ENCODE measurements around the gene BPIFB3. TPM values are rescaled to one million over a fixed set of nuclear protein-coding genes. Genes with fewer than 3 reads are reported as not detected.

Gene BPIFB3
- total RNA-seq, 2 donors from 2014 or later = not detected

DNA sequence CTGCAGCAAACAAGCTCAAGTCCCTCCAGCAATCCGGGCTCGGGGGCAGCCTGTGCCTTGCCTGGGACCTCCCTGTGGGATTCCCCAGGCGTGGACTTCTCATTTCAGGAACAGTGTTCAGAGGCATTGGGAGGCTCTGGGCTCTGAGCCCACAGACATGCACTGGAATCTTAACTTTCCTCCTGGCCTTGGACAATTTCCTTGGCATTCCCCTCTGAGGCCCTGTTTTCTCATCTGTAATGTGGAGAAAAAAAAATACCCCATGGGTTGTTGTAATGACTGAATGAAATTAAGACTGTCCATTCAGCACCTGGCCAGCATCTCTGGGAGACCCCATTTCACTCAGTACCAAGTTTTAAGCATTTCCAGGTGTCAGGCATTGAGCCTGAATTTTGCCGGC lies 43.3 kb downstream of the BPIFB3 start:
- H3K9me3 Mint-ChIP-seq = no peaks in the 10 kb centered on the region
- no peaks in the 10 kb centered on the region for H3K4me1 ChIP-seq (ENCODE audit: control insufficient read depth, insufficient read depth, low read length)
- no peaks in the 10 kb centered on the region for H3K9me3 ChIP-seq (ENCODE audit: control insufficient read depth, low read length)
- H3K36me3 Mint-ChIP-seq (ENCODE audit: low read depth) = no peaks in the 10 kb centered on the region
- H3K27ac Mint-ChIP-seq = no peak overlapping the region
- H3K27ac ChIP-seq (ENCODE audit: low read depth, low read length) = no peak overlapping the region
- WGBS, 2 experiments (ENCODE audit: insufficient coverage in 1 of 2, insufficient read length in 1 of 2) = 85 to 91% methylated on average over 4 of the region's 4 CpGs
- H3K4me3 ChIP-seq (ENCODE audit: low read length) = no peak overlapping the region
- H3K4me3 Mint-ChIP-seq = no peak overlapping the region
- H3K27me3 ChIP-seq (ENCODE audit: control insufficient read depth, insufficient read depth, low read length, poor library complexity, severe bottlenecking) = no peaks in the 10 kb centered on the region
- no peaks in the 10 kb centered on the region for H3K36me3 ChIP-seq (ENCODE audit: control insufficient read depth, insufficient read depth, low read length)
- H3K4me1 Mint-ChIP-seq = no peaks in the 10 kb centered on the region
- TF ChIP-seq, protein P1, sequence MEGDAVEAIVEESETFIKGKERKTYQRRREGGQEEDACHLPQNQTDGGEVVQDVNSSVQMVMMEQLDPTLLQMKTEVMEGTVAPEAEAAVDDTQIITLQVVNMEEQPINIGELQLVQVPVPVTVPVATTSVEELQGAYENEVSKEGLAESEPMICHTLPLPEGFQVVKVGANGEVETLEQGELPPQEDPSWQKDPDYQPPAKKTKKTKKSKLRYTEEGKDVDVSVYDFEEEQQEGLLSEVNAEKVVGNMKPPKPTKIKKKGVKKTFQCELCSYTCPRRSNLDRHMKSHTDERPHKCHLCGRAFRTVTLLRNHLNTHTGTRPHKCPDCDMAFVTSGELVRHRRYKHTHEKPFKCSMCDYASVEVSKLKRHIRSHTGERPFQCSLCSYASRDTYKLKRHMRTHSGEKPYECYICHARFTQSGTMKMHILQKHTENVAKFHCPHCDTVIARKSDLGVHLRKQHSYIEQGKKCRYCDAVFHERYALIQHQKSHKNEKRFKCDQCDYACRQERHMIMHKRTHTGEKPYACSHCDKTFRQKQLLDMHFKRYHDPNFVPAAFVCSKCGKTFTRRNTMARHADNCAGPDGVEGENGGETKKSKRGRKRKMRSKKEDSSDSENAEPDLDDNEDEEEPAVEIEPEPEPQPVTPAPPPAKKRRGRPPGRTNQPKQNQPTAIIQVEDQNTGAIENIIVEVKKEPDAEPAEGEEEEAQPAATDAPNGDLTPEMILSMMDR (conservative IDR thresholded peaks at IDR 0.05) = no peak
- no peak for DNase-seq
- no peak overlapping the region for H3K9ac ChIP-seq (ENCODE audit: extremely low read depth, low read length, poor library complexity, severe bottlenecking)
- H3K27me3 Mint-ChIP-seq (ENCODE audit: insufficient read depth) = no peaks in the 10 kb centered on the region

DNA sequence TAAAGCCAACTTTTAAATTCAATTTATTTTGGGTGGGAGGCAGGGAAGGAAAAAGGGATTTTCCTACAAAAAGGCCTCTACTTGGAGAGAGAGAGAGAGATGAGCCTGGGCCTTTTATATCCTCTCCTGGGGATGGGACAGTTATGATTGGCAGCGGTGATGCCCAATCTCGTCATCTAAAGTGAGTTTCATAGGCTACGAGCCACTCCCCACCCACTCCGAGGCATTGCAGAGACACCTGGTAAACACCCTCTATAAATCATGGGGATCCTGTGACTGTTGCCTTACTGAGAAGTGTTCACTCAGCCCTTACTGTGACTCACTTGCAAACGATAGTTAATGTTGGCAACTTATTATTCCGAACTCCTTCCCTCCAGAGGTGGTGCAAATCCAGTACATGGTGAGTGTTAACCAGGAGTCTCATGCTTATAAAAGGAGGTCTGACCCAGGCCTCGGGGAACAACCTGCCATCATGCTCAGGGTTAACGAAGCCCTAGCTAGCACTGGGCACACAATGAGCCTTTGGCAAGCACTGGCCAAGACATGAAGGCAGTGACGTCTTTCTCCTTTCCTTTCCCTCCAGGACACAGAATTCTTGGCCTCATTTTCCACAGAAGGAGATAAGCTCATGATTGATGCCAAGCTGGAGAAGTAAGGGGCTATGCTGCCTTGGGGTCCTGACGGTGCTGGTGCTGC lies 46.3 kb downstream of the BPIFB3 start:
- H3K27ac Mint-ChIP-seq = no peak overlapping the region
- no peak overlapping the region for H3K27ac ChIP-seq (ENCODE audit: low read depth, low read length)
- H3K4me1 Mint-ChIP-seq = no peaks in the 10 kb centered on the region
- no peaks in the 10 kb centered on the region for H3K27me3 Mint-ChIP-seq (ENCODE audit: insufficient read depth)
- H3K36me3 Mint-ChIP-seq (ENCODE audit: low read depth) = no peaks in the 10 kb centered on the region
- no peaks in the 10 kb centered on the region for H3K36me3 ChIP-seq (ENCODE audit: control insufficient read depth, insufficient read depth, low read length)
- H3K4me3 Mint-ChIP-seq = no peak overlapping the region
- H3K9me3 Mint-ChIP-seq = no peaks in the 10 kb centered on the region
- TF ChIP-seq, protein P1 (conservative IDR thresholded peaks at IDR 0.05) = no peak
- H3K27me3 ChIP-seq (ENCODE audit: control insufficient read depth, insufficient read depth, low read length, poor library complexity, severe bottlenecking) = no peaks in the 10 kb centered on the region
- H3K9ac ChIP-seq (ENCODE audit: extremely low read depth, low read length, poor library complexity, severe bottlenecking) = no peak overlapping the region
- no peak for DNase-seq
- H3K4me3 ChIP-seq (ENCODE audit: low read length) = no peak overlapping the region
- WGBS, 2 experiments (ENCODE audit: insufficient coverage in 1 of 2, insufficient read length in 1 of 2) = 84 to 88% methylated on average over 8 to 10 of the region's 10 CpGs
- H3K4me1 ChIP-seq (ENCODE audit: control insufficient read depth, insufficient read depth, low read length) = no peaks in the 10 kb centered on the region
- H3K9me3 ChIP-seq (ENCODE audit: control insufficient read depth, low read length) = no peaks in the 10 kb centered on the region

DNA sequence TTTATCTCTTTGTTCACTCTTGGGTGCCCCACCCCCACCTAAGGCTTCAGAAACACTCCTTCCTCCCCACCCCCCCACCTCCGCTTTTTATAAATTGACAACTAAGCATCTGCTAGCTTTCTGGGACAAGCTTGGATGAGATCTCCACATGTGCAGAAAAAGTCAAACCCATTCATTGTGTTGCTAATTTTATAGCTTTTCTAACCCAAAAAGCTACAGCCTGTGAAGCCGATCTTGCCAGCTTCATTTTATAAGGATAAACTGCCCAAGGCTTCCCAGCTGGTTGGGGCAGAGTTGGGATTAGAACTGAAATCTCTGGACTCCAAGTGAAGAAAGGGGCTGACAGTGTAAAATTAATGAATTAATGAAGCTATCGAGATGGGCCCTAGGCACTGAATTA lies 49.9 kb downstream of the BPIFB3 start:
- no peaks in the 10 kb centered on the region for H3K27me3 ChIP-seq (ENCODE audit: control insufficient read depth, insufficient read depth, low read length, poor library complexity, severe bottlenecking)
- H3K36me3 Mint-ChIP-seq (ENCODE audit: low read depth) = no peaks in the 10 kb centered on the region
- no peak overlapping the region for H3K27ac Mint-ChIP-seq
- no peak for DNase-seq
- H3K9me3 Mint-ChIP-seq = no peaks in the 10 kb centered on the region
- TF ChIP-seq, protein P1 (conservative IDR thresholded peaks at IDR 0.05) = no peak
- no peak overlapping the region for H3K4me3 Mint-ChIP-seq
- no peaks in the 10 kb centered on the region for H3K36me3 ChIP-seq (ENCODE audit: control insufficient read depth, insufficient read depth, low read length)
- no peaks in the 10 kb centered on the region for H3K9me3 ChIP-seq (ENCODE audit: control insufficient read depth, low read length)
- no peaks in the 10 kb centered on the region for H3K27me3 Mint-ChIP-seq (ENCODE audit: insufficient read depth)
- H3K4me1 ChIP-seq (ENCODE audit: control insufficient read depth, insufficient read depth, low read length) = peaks cover 5% of the 10 kb centered on the region
- H3K27ac ChIP-seq (ENCODE audit: low read depth, low read length) = no peak overlapping the region
- no peak overlapping the region for H3K4me3 ChIP-seq (ENCODE audit: low read length)
- 94 to 97% methylated on average over 2 to 3 of the region's 3 CpGs for WGBS, 2 experiments (ENCODE audit: insufficient coverage in 1 of 2, insufficient read length in 1 of 2)
- no peak overlapping the region for H3K9ac ChIP-seq (ENCODE audit: extremely low read depth, low read length, poor library complexity, severe bottlenecking)
- peaks cover 11% of the 10 kb centered on the region for H3K4me1 Mint-ChIP-seq

Measured in endodermal cell (in vitro differentiated cells).